ENCODE measurements around the gene ZBTB20.

GRCh38 chr3:114506591-114507300 lies 640.3 kb downstream of the ZBTB20 start:
- TF ChIP-seq RAD21 (conservative IDR thresholded peaks at IDR 0.05): no peak
- TF ChIP-seq, protein P1, sequence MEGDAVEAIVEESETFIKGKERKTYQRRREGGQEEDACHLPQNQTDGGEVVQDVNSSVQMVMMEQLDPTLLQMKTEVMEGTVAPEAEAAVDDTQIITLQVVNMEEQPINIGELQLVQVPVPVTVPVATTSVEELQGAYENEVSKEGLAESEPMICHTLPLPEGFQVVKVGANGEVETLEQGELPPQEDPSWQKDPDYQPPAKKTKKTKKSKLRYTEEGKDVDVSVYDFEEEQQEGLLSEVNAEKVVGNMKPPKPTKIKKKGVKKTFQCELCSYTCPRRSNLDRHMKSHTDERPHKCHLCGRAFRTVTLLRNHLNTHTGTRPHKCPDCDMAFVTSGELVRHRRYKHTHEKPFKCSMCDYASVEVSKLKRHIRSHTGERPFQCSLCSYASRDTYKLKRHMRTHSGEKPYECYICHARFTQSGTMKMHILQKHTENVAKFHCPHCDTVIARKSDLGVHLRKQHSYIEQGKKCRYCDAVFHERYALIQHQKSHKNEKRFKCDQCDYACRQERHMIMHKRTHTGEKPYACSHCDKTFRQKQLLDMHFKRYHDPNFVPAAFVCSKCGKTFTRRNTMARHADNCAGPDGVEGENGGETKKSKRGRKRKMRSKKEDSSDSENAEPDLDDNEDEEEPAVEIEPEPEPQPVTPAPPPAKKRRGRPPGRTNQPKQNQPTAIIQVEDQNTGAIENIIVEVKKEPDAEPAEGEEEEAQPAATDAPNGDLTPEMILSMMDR (IDR thresholded peaks at IDR 0.05; ENCODE audit: poor library complexity, severe bottlenecking): no peak
- no peak for TF ChIP-seq POLR2AphosphoS5 (IDR thresholded peaks at IDR 0.05)

All from neural cell (in vitro differentiated cells).